ENCODE results near the gene SATB1.

SATB1 gene

GRCh38 chr3:18402239-18402799, 22.8 kb downstream of the SATB1 start:
- DNase-seq (ENCODE audit: low read depth in 2 of 2, low spot score in 1 of 2) = no peak

GRCh38 chr3:18401300-18401961, 23.7 kb downstream of the SATB1 start:
- no peak for DNase-seq (ENCODE audit: low read depth in 2 of 2, low spot score in 1 of 2)

DNA sequence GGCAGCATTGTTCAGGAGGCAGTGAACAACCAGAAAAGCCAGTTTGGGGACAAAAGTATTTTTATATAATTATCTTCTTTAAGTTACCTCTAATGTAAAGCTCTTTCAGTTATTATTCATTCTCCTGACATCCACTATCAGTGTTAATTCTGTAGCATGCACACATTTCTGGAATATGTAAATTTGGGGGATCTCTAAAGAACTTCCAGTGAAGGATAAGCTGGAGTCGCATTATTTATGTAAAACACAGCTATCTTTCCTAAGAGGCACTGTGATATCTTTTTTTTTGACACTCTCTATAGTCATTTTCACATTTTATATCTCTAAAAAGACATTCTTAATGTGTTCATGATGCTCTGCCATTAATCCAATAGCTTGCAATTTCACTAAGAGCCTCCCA, 26.7 kb downstream of the SATB1 start:
- DNase-seq (ENCODE audit: low read depth in 2 of 2, low spot score in 1 of 2) = no peak

- no peak for DNase-seq (ENCODE audit: low read depth in 2 of 2, low spot score in 1 of 2)
Observed at GRCh38 chr3:18396428-18396827, 28.7 kb downstream of the SATB1 start.

- no peak for DNase-seq (ENCODE audit: low read depth in 2 of 2, low spot score in 1 of 2)
Observed at GRCh38 chr3:18394384-18394995, 30.6 kb downstream of the SATB1 start.

DNA sequence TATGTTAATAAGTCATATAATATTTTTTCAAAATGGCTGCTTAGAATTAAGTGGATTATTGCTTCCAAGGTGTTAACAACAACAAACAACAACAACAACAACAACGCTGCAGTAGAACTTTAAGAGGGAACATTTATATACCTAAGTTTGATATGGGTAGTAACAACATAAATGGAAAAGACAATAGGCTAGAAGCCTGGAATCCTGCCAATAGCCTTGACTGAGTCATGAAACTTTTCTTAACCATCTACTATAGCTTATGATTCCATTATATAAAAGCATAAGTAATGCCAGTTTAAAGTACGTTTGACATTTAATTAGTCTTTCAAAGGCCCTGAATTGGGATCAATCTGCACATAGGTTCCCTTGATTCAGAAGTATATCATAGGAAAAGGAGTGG, 31.2 kb downstream of the SATB1 start:
- no peak for DNase-seq (ENCODE audit: low read depth in 2 of 2, low spot score in 1 of 2)

DNA sequence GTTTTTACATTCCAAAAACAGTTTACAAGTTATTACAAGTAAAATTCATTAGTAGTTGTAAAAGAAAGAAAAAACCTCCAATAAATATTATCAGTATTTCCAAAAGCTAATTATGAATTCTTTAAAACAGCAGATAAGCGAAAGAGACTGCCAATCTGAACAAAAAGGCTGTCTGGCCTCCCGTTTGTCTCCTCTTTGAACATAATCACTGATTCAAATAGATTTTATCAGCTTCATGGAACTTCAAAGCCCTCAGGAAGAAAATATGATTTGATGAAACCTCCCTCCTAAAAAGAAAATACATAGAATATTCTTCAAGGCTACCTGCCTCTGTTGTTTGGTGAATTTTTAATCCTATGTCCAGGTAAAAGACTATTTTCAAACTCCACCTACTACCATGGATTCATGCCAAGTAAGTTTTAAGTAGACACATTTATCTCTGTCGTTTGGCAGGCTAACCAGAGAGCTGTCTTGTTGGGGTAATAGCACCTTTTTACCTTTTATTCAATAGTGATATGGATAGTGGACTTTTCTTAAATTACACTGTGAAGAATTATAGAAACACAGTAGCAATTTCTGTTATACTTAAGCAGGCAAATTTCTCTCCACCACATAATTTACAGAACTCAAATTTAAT, 35.0 kb downstream of the SATB1 start:
- DNase-seq (ENCODE audit: low read depth in 2 of 2, low spot score in 1 of 2) = no peak

- no peak for DNase-seq (ENCODE audit: low read depth in 2 of 2, low spot score in 1 of 2)
Observed at GRCh38 chr3:18389108-18389733, 35.9 kb downstream of the SATB1 start.

DNA sequence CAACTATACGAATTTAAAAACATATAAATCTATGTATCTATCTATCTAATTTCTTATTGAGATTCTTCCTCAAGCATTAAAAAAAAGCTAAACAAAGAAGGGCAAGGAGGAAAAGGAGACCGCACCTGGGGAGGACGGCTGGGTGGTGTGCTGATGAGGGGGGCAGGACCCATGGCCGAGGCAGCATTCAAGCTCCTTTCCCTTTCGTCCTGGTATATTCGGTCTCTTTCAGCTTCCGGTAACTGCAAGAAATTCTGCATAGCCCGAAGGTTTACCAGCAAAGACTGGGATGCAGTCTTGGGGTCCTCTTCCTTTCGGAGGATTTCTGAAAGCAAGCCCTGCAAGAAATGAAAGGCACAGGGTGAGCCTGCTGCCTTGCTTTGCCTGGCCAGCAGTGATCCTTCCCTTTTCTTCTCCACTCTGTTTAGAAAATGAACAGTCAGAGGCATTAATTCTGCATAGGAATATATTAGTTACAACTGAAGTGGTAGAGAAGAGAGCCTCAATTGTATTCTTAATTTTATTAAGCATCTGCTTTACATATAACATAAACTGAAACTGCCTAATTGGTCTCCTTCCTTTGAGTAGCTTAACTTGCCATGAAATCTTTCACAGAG, 38.8 kb downstream of the SATB1 start:
- DNase-seq (ENCODE audit: low read depth in 2 of 2, low spot score in 1 of 2) = no peak

DNA sequence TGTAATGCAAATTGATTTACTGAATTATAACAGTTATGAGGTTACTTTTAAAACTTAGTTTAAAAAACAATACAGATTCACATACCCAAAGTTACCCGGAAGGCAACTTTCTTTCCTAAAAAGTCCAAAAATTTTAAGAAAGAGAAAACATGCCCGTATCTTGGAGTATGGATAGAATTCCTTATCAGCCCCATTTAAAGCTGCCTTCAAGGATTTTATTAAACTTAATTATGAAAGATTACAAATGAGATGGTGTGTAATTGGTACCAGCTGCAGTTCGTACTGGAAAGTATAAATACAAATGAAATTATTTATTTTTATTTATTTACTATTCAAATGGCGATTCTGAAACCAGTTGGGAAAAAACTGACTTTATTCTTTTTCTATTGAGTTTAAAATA, 39.4 kb downstream of the SATB1 start:
- no peak for DNase-seq (ENCODE audit: low read depth in 2 of 2, low spot score in 1 of 2)

GRCh38 chr3:18382760-18383369, 42.3 kb downstream of the SATB1 start:
- no peak for DNase-seq (ENCODE audit: low read depth in 2 of 2, low spot score in 1 of 2)

- no peak for DNase-seq (ENCODE audit: low read depth in 2 of 2, low spot score in 1 of 2)
Observed at GRCh38 chr3:18379647-18380046, 45.5 kb downstream of the SATB1 start.

DNA sequence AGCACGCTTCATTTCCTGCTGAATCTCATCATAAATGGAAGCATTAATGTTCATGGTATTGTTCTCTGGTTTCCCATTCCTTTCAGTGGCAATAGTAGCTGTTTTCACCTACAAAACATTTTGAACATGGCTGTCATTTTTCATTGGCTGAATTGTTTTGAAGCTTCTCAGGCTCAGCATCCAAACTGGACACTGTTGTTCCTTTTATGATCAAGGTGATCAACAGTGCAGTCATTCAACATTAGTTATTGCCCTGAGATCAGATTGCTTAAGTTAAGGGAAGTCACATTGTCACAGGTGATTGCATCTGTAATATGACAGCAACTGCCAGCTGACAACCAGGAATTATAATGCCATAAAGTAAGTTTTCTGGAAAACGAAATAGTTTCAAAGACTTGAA, 46.9 kb downstream of the SATB1 start:
- no peak for DNase-seq (ENCODE audit: low read depth in 2 of 2, low spot score in 1 of 2)

DNA sequence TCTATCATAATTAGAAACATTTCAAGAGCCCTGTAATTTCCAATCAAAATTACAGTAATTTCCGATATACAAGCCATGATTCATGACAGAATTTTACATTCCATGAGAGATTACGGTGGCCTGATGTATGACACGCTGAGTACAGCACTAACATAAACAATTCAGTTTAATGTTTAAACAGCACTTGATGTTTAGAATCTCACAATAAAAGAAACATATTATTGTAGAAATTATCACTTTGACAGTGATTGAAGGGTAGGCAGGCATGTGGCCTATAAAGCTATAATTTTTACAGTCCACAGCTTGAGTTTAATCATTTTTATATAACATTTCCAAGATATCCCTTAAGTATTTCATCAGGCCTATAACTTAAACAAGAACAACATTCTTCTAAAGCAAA, 48.5 kb downstream of the SATB1 start:
- DNase-seq (ENCODE audit: low read depth in 2 of 2, low spot score in 1 of 2) = no peak

- DNase-seq (ENCODE audit: low read depth in 2 of 2, low spot score in 1 of 2) = no peak
Observed at GRCh38 chr3:18372786-18373405, 52.2 kb downstream of the SATB1 start.

- DNase-seq (ENCODE audit: low read depth in 2 of 2, low spot score in 1 of 2) = no peak
Observed at GRCh38 chr3:18370672-18371071, 54.5 kb downstream of the SATB1 start.

DNA sequence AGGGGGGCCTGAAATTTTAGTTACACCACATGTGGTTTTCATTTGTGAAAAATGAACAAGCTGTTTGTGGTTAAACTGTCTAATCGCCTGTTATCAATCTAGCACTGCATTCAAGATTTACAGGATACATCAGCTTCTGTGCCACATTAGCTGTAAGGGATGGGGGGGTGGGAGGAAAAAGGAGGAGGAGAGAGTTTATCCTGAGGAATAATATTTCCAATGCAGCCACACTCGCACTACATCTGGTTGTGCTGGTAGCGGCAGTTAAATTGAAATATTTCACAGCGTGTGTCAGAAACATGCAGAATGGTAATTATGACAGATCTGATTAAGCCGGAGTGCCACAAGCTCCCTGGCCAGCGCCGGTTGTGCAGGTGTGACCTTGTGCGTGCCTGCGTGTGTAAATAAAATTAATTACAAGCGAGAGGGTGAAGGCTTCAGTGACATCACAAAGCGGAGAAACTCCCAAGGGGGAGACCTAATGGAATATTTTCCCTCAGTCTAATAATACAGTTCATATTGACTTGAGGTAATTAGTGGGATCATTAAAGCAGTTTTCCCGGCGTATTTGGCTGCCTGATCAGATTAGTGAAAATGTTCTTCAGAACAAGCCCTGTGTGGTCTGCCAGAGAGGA, 55.5 kb downstream of the SATB1 start:
- DNase-seq (ENCODE audit: low read depth in 2 of 2, low spot score in 1 of 2) = no peak

- DNase-seq (ENCODE audit: low read depth in 2 of 2, low spot score in 1 of 2) = no peak
Observed at GRCh38 chr3:18366258-18366657, 58.9 kb downstream of the SATB1 start.

GRCh38 chr3:18363338-18363737, 61.8 kb downstream of the SATB1 start:
- no peak for DNase-seq (ENCODE audit: low read depth in 2 of 2, low spot score in 1 of 2)

GRCh38 chr3:18357747-18358146, 67.4 kb downstream of the SATB1 start:
- DNase-seq (ENCODE audit: low read depth in 2 of 2, low spot score in 1 of 2) = no peak

Data from stimulated activated CD8-positive, alpha-beta memory T cell treated with anti-CD3 and anti-CD28 coated beads, Interleukin-4, amount 100 ng/mL, for 1 hour (primary cell).